Mammary epithelial cell (primary cell): Measurements from ENCODE around the gene TTC38.

ENCODE experiments used
- CTCF ChIP-seq, 2 donors: IDR thresholded peaks in 1 of 2; conservative IDR thresholded peaks in 1 of 2; 2 replicates each; pipeline ENCODE4 v1.5.1; 2011 to 2012; ENCODE audit warnings: inconsistent platforms in 2 of 2, low read length in 2 of 2, mild to moderate bottlenecking in 2 of 2, control low read depth in 1 of 2, low read depth in 1 of 2; ENCODE audit not compliant: insufficient read depth in 1 of 2; ENCODE audit errors: extremely low read depth in 1 of 2
- EZH2 ChIP-seq: IDR thresholded peaks from 2 replicates; pipeline ENCODE4 v1.6.1; 2012; ENCODE audit warnings: low read length, inconsistent platforms, borderline replicate concordance

GRCh38 chr22:46233231-46233630 is 34.6 kb upstream of the TTC38 start:
- TF ChIP-seq CTCF (conservative IDR thresholded peaks at IDR 0.05 in 1 of 2, IDR thresholded peaks at IDR 0.05 in 1 of 2; ENCODE audit: extremely low read depth in 1 of 2, insufficient read depth in 1 of 2, low read depth in 1 of 2, low read length in 2 of 2) (no peak), EZH2 (no peak)
